ENCODE results near the gene MFAP5.

DNA sequence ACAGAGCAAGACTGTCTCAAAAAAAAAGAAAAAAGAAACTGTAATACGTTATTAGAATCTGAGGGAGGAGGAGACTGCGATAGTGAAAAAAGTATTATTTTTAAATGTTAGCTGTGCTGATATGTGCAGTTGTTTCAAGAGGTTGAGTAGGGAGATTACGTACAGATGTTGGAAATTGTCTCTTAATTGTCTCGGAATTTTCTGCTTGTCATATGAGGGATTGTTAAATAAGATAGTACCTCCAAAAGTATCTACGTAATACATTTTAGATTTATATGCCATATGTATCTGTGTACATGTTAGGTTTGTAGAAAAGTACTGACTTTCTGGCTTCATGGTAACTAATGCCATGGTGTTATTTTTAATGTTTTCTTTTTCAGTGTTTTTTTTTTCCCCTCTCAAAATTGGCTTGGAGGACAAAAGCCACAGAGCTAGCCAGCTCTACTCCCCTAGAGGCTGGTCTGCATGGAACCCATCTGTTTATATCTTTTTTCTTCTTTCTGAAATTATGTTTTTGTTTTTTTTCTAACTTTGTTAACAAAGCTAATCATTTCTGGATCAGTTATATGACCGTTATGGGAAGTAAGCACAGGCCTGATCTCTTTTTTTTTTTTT is 38.5 kb upstream of the MFAP5 start:
- TF ChIP-seq, protein P1, sequence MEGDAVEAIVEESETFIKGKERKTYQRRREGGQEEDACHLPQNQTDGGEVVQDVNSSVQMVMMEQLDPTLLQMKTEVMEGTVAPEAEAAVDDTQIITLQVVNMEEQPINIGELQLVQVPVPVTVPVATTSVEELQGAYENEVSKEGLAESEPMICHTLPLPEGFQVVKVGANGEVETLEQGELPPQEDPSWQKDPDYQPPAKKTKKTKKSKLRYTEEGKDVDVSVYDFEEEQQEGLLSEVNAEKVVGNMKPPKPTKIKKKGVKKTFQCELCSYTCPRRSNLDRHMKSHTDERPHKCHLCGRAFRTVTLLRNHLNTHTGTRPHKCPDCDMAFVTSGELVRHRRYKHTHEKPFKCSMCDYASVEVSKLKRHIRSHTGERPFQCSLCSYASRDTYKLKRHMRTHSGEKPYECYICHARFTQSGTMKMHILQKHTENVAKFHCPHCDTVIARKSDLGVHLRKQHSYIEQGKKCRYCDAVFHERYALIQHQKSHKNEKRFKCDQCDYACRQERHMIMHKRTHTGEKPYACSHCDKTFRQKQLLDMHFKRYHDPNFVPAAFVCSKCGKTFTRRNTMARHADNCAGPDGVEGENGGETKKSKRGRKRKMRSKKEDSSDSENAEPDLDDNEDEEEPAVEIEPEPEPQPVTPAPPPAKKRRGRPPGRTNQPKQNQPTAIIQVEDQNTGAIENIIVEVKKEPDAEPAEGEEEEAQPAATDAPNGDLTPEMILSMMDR (conservative IDR thresholded peaks at IDR 0.05) = no peak
- no peak for TF ChIP-seq EZH2 (IDR thresholded peaks at IDR 0.05; ENCODE audit: low read depth)

All from PC-9 (cell line).